Liver (tissue), 9 donors: ENCODE data around the gene SYT8. TPM values are rescaled to one million over a fixed set of nuclear protein-coding genes. Genes with fewer than 3 reads are reported as not detected.

ENCODE experiments used
- DNase-seq: peaks from one replicate; pipeline ENCODE4 v3.0.0-alpha.2; 2017; ENCODE audit warnings: low spot score
- H3K27ac ChIP-seq, 2 donors: one replicate each; pipeline ENCODE4 v1.7.0; 2013; ENCODE audit warnings: inconsistent platforms in 2 of 2, low read length in 2 of 2, control low read depth in 1 of 2, low read depth in 1 of 2, mild to moderate bottlenecking in 1 of 2
- H3K27me3 ChIP-seq, 4 donors: one replicate each; pipeline versions ENCODE4 v1.6.1 to v1.7.0; 2013; ENCODE audit warnings: low read length in 3 of 4, inconsistent platforms in 1 of 4, mild to moderate bottlenecking in 1 of 4, moderate library complexity in 1 of 4; ENCODE audit not compliant: control insufficient read depth in 4 of 4, insufficient read depth in 4 of 4
- H3K36me3 ChIP-seq, 4 donors: one replicate each; pipeline versions ENCODE4 v1.6.1 to v1.7.0; 2013; ENCODE audit warnings: low read length in 3 of 4, mild to moderate bottlenecking in 3 of 4, low read depth in 1 of 4, moderate library complexity in 1 of 4; ENCODE audit not compliant: control insufficient read depth in 4 of 4, insufficient read depth in 3 of 4
- H3K4me1 ChIP-seq, 4 donors: one replicate each; pipeline versions ENCODE4 v1.6.1 to v1.7.0; 2013; ENCODE audit warnings: low read length in 3 of 4, mild to moderate bottlenecking in 3 of 4, moderate library complexity in 1 of 4; ENCODE audit not compliant: control insufficient read depth in 4 of 4, insufficient read depth in 4 of 4
- H3K4me3 ChIP-seq, 3 donors: one replicate each; pipeline versions ENCODE4 v1.6.1 to v1.7.0; 2013; ENCODE audit warnings: low read length in 3 of 3, control low read depth in 1 of 3, low read depth in 1 of 3, mild to moderate bottlenecking in 1 of 3
- H3K9ac ChIP-seq, 2 donors: one replicate each; pipeline ENCODE4 v1.7.0; 2013; ENCODE audit warnings: low read length in 2 of 2, mild to moderate bottlenecking in 2 of 2, moderate library complexity in 2 of 2, control low read depth in 1 of 2, low read depth in 1 of 2
- H3K9me3 ChIP-seq, 4 donors: one replicate each; pipeline versions ENCODE4 v1.6.1 to v1.7.0; 2013; ENCODE audit warnings: low read length in 3 of 4; ENCODE audit not compliant: control insufficient read depth in 4 of 4
- CTCF ChIP-seq: fragments of 150-350 bp; IDR thresholded peaks from 2 replicates; pipeline ENCODE4 v1.5.1; 2017; ENCODE audit warnings: improper control_type of control experiment, low read depth, low read length; ENCODE audit not compliant: missing input control
- HNF4A ChIP-seq, 2 donors: conservative IDR thresholded peaks; 2 replicates each; pipeline ENCODE4 v1.6.1; 2016; ENCODE audit warnings: antibody characterized with exemption in 2 of 2, mild to moderate bottlenecking in 2 of 2
- JUND ChIP-seq, 2 donors: IDR thresholded peaks; 2 replicates each; pipeline ENCODE4 v1.6.1; 2016; ENCODE audit warnings: antibody characterized with exemption in 2 of 2
- NR2F2 ChIP-seq: IDR thresholded peaks from 2 replicates; pipeline ENCODE4 v1.6.1; 2016; ENCODE audit warnings: antibody characterized with exemption
- RAD21 ChIP-seq, 2 donors: IDR thresholded peaks; 2 replicates each; pipeline ENCODE4 v1.6.1; 2016; ENCODE audit warnings: antibody characterized with exemption in 2 of 2, mild to moderate bottlenecking in 2 of 2
- REST ChIP-seq: IDR thresholded peaks from 2 replicates; pipeline ENCODE4 v1.6.1; 2016; ENCODE audit warnings: antibody characterized with exemption, mild to moderate bottlenecking
- RXRA ChIP-seq, 2 donors: IDR thresholded peaks; 2 replicates each; pipeline ENCODE4 v1.6.1; 2017 to 2018; ENCODE audit warnings: antibody characterized with exemption in 2 of 2, mild to moderate bottlenecking in 1 of 2
- TAF1 ChIP-seq: conservative IDR thresholded peaks from 2 replicates; pipeline ENCODE4 v1.6.1; 2016; ENCODE audit warnings: antibody characterized with exemption, mild to moderate bottlenecking
- YY1 ChIP-seq: IDR thresholded peaks from 2 replicates; pipeline ENCODE4 v1.6.1; 2016; ENCODE audit warnings: antibody characterized with exemption, mild to moderate bottlenecking
- WGBS: extraction: QIAGEN DNeasy Blood & Tissue Kit; methylation state at CpG from one replicate; pipeline ENCODE4 v1.1.7; 2013; 5-methylcytosine and 5-hydroxymethylcytosine counted together
- polyA plus RNA-seq, 2 donors: library from polyadenylated mRNA; stranded (reverse) in 1 of 2; unstranded in 1 of 2; fragments of 200-250 nt in 1 of 2; fragments of >200 nt in 1 of 2; fragmentation: Nextera tagmentation in 1 of 2; extraction: Ambion mirVana in 1 of 2; gene quantifications; one replicate each; pipeline versions ENCODE4 v1.2.1 to v1.2.3, GENCODE V29; 2013 to 2015
- total RNA-seq, 2 donors: library from RNA; depleted of rRNA; stranded (reverse); fragments of >200 nt; gene quantifications; one replicate each; pipeline ENCODE4 v1.2.3, GENCODE V29; 2014
- donor health status: healthy.
- donor health status: healthy.
- donor health status: healthy.
- donor health status: healthy.
- donor health status: healthy.

SYT8 gene
- total and polyA plus RNA-seq, 4 donors, result 0.17 to 0.99 (median 0.35) TPM

DNA sequence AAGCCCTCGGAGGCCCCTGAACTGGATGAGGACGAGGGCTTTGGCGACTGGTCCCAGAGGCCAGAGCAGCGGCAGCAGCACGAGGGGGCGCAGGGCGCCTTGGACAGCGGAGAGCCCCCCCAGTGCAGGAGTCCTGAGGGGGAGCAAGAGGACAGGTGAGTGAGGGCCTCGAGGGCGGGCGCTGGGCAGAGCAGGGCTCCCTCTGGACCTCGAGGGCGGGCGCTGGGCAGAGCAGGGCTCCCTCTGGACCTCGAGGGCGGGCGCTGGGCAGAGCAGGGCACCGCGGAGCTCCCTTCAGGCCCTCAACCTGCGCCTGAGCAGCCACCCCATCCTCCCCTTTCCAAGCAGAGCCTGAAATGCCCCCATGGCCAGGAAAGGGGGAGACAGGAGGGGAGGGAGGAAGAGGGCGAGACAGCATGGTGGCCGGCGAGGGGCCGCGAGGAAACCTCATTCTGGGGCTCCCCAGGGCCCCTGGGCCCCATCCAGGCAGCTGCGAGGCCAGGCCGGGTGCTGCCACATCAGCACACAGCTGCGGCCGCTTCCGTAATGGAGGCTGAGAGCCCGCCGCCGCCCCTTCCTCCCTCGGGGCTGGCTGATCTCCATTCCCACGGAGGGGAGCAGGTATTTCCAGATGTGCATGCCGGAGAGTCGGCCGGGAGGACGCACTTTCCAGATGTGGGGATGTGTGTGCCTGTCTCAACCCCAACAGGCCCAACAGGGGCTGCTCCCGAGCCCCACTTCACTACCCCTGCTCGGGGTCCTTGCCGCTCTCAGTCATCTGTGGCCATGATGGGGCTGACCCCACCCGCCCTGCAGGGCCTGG lies 46.9 kb downstream of the SYT8 start:
- Histone ChIP-seq H3K27ac (no peak overlapping the region), H3K4me1 (no peaks in the 10 kb centered on the region), H3K27me3 (no peaks in the 10 kb centered on the region), H3K9me3 (no peaks in the 10 kb centered on the region), H3K4me3 (no peak overlapping the region), H3K36me3 (peaks cover 0 to 2% (median 0%) of the 10 kb centered on the region in 4 donors), H3K9ac (no peak overlapping the region)
- no peak for DNase-seq
- no peak for TF ChIP-seq RXRA (IDR thresholded peaks at IDR 0.05)
- TF ChIP-seq CTCF, result no peak
- TF ChIP-seq HNF4A (conservative IDR thresholded peaks at IDR 0.05), result no peak
- no peak for TF ChIP-seq JUND (IDR thresholded peaks at IDR 0.05)
- TF ChIP-seq REST, result no peak
- TF ChIP-seq YY1, result no peak
- no peak for TF ChIP-seq NR2F2
- TF ChIP-seq TAF1, result no peak
- WGBS, result 81% methylated on average over 43 of the region's 43 CpGs

GRCh38 chr11:1882265-1883238 lies 47.8 kb downstream of the SYT8 start:
- Histone ChIP-seq H3K27me3 (no peaks in the 10 kb centered on the region), H3K4me1 (no peaks in the 10 kb centered on the region), H3K4me3 (no peak overlapping the region), H3K27ac (no peak overlapping the region), H3K36me3 (peaks cover 0 to 2% (median 0%) of the 10 kb centered on the region in 4 donors), H3K9me3 (no peaks in the 10 kb centered on the region), H3K9ac (no peak overlapping the region)
- DNase-seq, result peak; percentile 91
- 36% methylated on average over 23 of the region's 23 CpGs for WGBS
- TF ChIP-seq HNF4A (conservative IDR thresholded peaks at IDR 0.05), result no peak
- peak; percentile 90 for TF ChIP-seq CTCF
- TF ChIP-seq RAD21 (IDR thresholded peaks at IDR 0.05), result peak; percentile 88 to 94
